Stimulated activated CD4-positive, alpha-beta T cell treated with anti-CD3 and anti-CD28 coated beads, Interleukin-4, amount 100 ng/mL, for 48 hours (primary cell): Measurements from ENCODE around the gene ANKRD2.
"Not testable (repeated sequence)": the region's sequence is repeated elsewhere in the genome, so short reads cannot be mapped to it uniquely, and the experiment has no call there.

ENCODE experiments used
- DNase-seq, 2 donors: peaks; one replicate each; pipeline ENCODE4 v3.0.0-alpha.2; 2020; ENCODE audit warnings: low read depth in 2 of 2

Gene ANKRD2

DNA sequence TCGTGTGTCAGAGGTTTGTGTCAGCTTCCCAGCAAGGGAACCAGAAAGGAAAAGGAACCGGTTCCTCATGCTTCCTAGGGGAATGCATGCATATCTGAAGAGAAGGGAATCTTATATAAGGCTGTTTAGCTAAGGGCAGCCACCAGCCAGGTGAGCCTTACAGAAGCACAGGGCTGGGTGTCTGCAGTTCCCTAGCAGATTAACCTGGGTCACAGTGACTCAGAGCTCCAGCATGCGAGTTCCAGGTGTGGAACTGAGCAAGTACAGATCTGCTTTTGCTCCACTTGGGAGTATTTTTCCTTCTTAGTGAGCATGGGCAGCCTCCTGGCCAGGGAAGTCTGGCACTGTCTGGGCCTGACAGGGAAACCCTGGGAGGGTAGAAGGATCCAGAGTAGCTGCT lies 957 bp upstream of the ANKRD2 start:
- DNase-seq: no peak

DNA sequence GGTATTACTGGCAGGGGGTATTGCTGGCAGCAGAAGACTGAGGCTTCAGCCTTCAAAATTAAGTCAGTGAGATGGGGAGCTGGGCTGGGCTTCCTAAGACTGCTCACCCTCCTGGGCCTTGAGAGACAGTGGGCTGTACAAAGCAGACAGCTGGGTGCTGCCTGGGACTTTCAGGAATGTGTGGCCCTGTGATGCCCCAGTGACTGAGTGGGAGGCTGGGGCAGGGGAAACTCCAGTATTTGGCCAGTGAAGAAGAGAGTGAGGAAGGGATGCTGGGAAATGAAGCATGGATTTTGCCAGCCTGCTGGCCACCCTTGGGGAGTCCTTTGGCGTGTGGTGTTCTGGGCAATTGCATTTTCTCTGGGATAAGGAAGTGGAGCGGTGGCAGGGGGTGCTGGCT lies 442 bp downstream of the ANKRD2 start:
- no peak for DNase-seq

DNA sequence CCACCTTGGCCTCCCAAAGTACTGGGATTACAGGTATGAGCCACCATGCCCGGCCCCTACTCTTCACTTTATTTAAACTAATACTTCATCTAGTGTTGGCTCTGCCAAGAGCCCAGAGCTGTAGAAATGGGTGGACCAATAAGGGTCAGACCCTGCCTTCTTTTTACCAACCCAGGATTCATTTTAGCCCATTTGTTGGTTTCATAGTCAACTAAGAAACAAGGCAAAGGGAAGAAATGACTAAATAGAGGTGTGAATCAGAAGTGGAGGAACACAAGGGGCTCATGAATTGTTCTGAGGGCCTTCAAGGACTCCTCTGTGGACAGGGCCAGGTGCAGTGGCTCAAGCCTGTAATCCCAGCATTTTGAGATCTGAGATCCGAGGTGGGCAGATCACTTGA lies 1.1 kb downstream of the ANKRD2 start:
- no peak for DNase-seq

DNA sequence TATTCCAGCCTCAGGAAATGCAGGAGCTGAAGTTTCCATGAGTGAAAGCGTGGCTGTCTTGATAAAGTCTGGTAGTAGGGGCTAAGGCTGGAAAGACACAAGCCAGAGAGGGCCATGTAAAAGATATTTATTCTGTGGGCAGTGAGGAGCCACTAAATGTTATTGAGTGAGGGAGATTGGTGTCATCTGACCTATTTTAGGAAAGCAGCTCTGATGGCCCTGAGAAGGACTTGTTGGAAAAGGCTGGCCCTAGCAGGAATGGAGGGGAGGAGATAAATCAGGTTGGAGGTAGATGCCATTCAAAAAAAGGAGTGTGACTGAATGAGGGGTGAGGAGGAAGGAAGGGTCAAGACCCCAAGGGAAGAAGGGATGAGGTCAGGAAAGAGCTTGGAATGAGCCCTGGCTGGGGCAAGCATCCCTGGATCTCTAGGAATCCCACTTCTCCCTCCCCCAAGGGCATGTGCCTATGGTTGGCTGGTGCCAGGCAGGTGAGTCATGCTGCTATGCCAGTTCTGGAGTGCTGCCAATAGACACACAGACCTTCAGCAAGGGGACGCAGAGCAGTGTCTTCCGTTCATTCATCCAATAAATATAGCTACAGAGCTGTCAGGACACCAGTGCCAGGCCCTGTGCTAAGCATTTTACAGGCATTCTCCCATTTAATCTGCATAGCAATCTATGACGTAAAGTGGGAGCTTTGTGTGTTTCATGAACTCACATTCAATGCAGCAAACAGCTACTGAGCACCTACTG lies 2.0 kb downstream of the ANKRD2 start:
- no peak for DNase-seq

DNA sequence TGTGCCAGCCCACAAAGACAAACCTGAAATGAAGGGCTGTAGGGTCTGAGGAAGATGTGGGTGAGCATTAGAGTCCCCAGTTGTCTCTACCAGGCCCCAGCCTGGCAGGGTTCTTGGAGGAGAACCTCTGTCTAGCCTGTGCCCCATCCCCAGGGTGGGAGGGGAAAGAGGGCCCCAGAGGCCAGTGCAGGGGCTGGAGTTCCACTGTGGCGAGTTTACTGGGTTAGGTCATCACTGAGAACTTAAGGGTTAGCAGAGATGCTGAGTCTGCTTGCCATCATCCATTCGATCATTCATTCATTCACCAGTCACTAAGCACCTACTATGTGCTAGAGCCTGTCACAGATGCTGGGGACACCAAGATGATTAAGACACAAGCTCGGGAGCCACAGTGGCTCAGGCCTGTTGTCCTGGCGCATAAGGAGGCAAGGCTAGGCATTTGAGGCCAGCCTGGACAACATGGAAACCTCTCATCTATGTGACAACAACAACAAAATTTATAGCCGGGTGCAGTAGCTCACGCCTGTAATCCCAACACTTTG lies 2.6 kb downstream of the ANKRD2 start:
- no peak for DNase-seq

DNA sequence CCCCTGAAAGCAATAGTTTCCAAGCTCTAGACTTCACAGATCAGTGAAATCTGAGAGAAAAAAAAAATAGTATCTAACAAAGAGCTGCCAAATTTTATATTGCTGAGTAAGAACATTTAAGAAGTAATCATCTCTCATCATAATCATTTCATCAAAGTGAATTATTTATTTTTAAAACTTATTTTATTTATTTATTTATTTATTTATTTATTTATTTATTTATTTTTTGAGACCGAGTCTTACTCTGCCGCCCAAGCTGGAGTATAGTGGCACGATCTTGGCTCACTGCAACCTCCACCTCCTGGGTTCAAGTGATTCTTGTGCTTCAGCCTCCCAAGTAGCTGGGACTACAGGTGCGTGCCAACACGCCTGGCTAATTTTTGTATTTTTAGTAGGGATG lies 3.9 kb downstream of the ANKRD2 start:
- DNase-seq: not testable (repeated sequence)

DNA sequence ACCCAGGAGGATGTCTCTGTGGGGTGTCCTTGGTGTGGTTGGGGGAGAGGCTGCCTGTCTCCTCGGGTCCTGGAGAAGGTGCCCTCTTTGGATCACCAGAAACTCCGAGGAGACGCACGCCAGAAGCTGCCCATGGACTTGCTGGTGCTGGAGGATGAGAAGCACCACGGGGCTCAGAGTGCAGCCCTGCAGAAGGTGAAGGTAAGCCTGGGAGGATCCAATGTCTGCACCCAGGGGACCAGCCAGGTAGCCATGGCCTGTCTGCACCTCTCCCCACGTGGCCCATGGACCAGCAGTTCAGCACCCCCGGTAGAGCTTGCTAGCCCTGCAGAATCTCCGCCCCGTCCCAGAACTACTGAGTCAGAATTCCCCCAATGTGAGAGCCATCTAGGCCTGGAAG lies 5.1 kb downstream of the ANKRD2 start:
- DNase-seq: no peak

DNA sequence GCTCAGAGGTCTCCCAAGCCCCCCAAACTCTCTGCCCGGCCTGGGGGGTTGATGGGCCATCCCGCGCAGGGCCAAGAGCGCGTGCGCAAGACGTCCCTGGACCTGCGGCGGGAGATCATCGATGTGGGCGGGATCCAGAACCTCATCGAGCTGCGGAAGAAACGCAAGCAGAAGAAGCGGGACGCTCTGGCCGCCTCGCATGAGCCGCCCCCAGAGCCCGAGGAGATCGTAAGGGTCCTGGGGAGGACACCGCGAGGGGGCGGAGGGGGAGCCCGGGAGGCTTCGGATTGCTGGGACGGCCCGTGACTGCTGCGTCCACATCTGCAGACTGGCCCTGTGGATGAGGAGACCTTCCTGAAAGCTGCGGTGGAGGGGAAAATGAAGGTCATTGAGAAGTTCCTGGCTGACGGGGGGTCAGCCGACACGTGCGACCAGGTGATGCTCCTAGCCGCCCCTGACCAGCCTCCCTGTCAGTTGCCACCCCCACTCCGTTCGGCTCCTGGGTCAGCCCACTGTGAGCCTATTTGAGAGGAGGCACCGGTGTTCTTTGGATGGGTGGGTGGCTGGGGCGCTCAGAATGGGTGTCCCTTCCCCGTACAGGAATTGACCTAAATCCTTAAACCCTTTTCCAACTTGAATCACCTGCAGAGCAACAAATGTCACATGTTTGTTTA lies 5.7 kb downstream of the ANKRD2 start:
- DNase-seq: no peak

DNA sequence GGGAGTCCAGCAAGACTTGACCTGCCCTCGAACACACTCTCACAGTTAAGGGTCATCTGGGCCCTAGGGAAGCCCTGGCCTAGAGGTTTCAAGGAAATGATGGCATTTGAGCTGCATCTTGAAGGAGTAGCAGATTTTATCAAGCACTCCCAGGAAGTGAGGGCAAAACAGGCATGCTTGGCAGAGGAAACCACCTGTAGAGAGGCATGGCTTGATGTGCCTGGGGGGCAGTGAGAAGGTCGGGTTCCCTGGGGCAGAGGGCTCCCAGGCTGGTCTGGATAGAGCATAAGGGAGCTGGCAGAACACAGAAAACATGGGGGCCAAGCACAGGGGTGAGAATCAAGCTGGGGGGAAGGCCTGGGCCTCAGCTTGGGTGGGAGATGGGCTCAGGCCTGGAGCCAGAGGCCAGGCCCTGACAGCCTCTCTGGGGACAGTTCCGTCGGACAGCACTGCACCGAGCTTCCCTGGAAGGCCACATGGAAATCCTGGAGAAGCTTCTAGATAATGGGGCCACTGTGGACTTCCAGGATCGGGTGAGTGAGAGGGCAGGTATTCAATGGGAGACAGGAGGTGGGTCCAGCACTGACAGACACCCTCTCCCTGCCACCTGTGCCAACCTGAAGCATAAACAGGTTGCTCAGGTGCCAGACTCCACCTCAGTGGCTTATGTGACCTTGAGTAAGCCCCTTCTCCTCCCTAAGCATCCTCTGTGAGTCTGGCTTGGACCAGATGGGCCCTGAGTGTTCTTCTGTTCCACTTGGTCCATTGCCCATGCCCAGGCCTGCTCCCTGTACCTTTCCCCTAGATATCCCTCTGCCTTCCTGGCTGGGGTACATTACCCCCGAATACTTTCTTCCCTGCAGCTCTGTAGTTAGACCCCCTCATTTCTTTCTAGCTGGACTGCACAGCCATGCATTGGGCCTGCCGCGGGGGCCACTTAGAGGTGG lies 8.1 kb downstream of the ANKRD2 start:
- DNase-seq: no peak

DNA sequence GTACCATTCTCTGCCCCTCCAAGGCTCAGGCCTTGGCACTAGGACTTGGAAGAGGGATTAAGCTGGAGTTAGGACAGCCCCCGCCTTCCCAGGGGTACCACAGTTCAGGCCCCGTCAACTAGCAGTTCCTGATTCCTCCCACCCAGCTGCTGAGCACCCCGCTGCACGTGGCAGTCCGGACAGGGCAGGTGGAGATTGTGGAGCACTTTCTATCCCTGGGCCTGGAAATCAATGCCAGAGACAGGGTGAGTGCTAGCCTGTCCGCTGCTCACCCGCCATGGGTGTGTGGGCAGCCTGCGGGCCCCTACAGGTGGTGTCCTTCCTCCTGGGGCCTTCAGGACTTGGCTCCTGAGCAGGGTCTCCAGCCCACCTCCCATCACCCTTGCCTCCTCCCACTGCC lies 9.6 kb downstream of the ANKRD2 start:
- no peak for DNase-seq

DNA sequence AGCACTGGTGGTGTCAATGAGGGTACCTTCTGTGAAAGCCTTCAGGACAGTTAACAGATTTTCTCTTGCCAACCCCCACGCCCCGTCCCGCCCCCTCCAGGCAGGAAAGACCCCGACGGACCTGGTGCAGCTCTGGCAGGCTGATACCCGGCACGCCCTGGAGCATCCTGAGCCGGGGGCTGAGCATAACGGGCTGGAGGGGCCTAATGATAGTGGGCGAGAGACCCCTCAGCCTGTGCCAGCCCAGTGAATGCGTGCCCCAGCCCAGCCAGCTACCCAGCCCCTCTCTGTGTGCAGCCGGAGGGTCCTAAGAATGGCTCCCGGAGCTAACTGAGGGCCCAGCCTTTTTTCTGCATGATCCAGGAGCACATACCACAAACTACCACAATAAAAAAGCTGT lies 10.9 kb downstream of the ANKRD2 start:
- DNase-seq: no peak

DNA sequence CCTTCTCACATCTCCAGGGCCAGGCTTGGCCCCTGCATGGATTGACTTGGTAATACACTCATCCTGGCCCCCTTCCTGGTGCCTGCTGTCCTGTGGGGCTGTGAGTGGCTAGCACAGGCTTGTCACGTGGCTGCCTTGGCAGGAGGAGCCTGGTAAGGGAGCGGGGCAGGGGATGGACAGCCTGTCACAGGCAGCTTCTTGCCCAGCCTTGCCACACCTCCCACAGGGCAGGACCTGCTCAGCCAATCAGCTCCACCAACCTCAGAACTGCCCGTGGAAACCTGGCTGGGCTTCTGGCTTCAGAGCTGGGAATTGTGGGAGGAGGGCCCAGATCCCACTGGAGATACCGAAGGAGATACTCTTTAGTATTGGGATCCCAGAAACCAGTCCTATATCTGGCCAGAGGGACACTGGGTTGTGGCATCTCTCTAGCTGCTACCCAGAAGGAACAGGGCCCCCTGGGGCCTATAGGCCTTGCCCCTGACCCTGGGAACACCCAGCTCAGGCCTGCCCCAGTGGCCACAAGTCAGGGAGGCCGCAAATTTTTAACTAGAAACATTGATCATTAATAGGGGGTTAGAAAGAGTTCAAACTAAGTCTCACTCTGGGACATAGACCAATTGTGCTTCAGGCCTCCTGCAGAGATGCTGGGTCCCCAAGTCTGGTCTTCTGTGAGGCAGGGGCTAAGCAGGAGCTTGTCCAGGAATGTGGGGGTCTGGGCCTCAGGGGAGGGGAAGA lies 11.7 kb downstream of the ANKRD2 start, which contains the start of gene HOGA1:
Gene HOGA1 (plus strand): TSS at position 330 of the 738 bp plus-strand sequence. CDS start 315 bp downstream, at position 645.
- no peak for DNase-seq

DNA sequence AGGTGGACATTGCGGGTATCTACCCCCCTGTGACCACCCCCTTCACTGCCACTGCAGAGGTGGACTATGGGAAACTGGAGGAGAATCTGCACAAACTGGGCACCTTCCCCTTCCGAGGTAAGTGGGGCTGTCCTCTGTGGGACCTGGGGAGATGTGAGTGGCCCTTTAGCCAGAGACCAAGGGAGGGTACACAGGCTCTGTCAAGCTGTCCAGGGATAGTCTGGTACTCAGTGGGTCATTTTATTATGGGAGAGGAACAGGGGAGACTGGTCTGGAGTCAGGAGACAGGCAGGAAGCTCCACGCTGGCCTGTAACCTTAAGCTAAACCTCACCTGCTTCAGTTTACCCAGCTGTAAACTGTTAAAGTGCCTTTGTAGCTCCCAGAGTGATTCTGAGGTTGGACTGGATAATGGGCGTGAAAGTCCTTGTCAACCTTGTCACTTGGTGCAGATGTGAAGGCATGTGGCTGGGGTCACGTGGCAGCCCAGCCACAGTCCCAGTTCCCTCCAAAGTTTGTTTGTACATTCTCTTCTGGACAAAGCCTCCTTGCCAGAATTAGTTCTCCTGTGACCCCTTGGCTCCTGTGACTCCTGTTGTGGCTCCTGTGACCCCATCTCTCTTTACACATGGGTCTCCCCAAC lies 12.3 kb downstream of the ANKRD2 start:
- DNase-seq: no peak

DNA sequence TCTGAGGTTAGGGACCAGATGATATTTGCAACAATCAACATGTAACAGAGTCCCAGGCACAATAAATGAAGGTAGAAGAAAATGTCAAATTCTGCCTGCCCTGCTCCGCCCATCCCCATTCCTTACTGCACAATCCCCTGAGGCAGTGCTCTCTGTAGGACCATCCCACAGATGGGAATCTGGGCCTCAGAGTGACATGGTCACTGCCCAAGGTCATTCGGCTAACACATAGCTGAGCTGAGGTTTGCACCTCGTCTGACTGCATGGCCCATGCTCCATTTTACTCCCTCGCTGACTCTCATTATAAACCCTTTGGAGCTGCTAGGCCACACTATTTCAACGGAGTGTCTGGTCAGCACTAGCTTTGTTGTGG lies 12.8 kb downstream of the ANKRD2 start:
- DNase-seq: no peak

DNA sequence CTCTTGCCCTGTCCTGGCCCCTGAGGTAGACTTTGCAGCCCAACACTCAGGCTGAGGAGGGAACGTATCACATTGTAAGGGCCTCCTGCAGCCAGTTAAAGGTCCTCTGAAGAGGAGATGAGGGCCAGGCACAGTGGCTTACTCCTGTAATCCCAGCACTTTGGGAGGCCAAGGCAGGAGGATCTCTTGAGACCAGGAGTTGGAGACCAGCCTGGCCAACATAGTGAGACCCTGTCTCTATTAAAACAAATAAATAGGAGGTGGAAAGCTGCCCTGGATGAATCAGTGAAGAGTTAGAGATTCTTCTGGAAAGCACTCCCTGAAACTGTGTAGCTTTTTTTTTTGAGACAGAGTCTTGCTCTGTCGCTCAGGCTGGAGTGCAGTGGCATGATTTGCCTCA lies 14.6 kb downstream of the ANKRD2 start:
- no peak for DNase-seq

DNA sequence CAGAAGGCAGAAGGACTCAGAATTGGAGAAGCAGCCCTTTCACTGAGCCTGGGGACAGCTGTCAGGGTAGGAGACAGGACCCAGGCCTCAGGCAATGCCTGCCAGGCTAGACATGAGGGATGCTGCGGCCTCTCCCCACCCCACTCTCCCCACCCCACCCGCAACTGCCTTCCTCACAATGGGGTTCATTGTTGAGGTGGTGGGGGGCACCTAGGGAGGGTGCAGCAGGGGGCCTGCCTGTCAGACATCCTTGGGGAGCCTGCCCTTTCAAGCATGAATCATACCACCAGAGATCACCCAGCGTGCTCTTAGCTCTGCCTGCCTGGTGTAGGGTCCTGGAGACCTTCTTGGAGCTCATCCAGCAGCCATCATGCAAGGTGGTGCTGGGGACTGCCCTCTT lies 16.9 kb downstream of the ANKRD2 start, which contains the start of gene C10orf62:
Gene C10orf62 (plus strand): TSS at position 243 of the 400 bp plus-strand sequence. CDS start 177 bp downstream, outside the sequence.
- no peak for DNase-seq

DNA sequence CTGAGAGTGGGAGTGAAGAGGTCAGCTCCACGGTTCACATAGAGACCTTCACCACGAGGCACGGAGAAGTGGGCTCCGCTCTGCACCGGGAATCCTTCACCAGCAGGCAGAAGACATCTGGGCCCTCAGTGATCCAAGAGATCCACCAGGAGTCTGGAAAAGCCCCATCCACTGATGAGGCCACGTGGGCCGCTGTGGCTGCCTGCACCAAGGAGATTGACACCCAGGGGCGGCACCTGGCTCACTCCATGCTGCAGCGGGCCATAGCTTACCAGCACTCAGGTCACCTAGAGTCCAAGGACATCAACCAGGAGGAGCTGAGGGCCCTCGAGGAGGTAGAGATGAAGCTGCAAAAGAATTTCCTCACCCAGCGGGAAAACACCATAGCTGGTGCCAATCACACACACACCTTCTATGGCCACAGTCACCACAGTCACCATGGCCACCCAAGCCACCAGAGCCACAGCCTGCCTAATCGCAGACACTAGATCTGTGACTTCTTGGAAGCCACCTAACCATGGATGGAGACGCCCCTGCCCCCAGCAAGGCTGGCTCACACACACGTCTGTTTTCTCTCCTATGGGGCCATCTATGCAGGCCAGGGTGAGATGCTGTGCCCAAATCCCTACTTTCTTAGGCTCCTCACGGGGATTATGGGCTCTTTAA lies 17.6 kb downstream of the ANKRD2 start:
- no peak for DNase-seq

DNA sequence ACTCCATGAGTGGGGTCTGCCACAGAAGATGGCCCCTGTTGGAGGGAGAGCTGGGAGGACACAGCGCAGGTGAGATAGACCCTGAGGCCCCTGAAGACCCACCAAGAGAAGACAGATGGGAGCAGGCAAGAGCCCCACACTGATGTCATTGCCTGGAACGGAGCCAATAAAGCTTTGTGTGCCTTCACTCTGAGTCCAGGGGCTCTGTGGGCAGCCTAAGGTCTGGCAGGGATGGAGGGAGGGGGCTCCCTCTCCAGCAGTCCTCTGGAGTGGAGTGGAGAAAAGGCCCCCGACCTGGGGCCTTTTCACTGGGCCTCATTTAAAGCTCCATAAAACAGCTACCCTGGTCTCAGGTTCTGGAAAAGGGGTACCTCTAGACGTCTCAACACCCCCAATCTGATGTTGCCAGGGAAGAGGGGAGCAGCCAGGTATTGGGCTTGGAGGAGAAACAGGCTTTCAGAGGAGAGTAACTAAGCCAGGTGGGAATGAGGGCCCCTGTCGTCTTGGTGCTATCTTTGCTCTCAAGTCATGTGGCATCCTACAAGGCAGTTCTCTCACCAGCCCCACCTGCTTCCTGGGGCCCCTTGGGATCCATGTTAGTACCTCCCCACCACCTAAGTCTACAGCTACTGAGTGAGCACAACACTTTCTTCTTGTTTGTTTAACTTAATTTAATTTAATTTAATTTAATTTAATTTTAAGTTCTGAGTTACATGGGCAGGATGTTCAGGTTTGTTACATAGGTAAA lies 18.3 kb downstream of the ANKRD2 start:
- no peak for DNase-seq

DNA sequence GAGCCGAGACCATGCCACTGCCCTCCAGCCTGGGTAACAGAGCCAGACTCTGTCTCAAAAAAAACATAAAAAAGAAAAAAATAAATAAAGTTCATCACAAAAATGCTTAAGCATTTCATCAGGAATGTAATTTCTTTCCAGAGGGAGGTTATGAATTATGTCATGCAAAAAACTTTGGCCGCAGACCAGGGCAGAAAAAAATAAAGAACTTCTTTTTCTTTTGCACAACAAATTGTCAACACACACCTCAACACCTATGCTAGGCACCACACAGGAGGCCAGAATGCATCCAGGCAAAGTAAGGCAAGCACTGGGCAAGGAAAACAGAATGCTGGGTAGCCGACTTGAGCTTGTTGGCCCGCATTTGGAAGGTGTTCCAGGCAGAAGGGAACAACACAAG lies 20.8 kb downstream of the ANKRD2 start:
- DNase-seq: no peak
